ENCODE measurements around the gene HDGF.
A peak's percentile ranks its signal among the peaks of the same experiment; 100 is the strongest.

HDGF gene

DNA sequence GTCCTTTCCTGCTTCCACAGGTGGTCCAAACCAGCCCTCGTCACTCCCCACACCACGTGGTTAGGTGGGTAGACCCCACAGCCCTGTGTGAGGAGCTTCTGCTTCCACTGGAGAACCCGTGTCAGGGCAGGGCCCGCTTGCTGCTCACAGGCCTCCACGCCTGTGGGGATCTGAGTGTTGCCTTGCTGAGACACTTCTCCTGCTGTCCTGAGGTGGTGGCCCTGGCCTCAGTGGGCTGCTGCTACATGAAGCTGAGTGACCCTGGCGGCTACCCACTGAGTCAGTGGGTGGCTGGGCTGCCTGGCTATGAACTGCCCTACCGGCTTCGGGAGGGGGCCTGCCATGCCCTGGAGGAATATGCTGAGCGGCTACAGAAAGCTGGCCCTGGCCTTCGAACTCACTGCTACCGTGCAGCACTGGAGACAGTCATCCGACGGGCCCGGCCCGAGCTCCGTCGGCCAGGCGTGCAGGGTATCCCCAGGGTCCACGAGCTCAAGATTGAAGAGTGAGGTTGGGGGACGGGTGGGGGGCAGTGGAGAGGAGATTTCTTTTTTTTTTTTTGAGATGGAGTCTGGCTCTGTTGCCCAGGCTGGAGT, 17.4 kb downstream of the HDGF start:
- H3K27ac ChIP-seq (ENCODE audit: low read depth, low read length) = no peak overlapping the region
- no peaks in the 10 kb centered on the region for H3K9me3 ChIP-seq (ENCODE audit: control insufficient read depth, insufficient read depth, low read length)
- no peaks in the 10 kb centered on the region for H3K4me1 ChIP-seq (ENCODE audit: control insufficient read depth, insufficient read depth, low read length)
- no peaks in the 10 kb centered on the region for H3K27me3 ChIP-seq (ENCODE audit: control insufficient read depth, insufficient read depth, low read length)
- H3K9ac ChIP-seq (ENCODE audit: low read depth, low read length) = no peak overlapping the region
- peaks cover 34% of the 10 kb centered on the region for H3K36me3 ChIP-seq (ENCODE audit: control insufficient read depth, insufficient read depth, low read length)
- no peak overlapping the region for H3K4me3 ChIP-seq (ENCODE audit: low read depth, low read length)

DNA sequence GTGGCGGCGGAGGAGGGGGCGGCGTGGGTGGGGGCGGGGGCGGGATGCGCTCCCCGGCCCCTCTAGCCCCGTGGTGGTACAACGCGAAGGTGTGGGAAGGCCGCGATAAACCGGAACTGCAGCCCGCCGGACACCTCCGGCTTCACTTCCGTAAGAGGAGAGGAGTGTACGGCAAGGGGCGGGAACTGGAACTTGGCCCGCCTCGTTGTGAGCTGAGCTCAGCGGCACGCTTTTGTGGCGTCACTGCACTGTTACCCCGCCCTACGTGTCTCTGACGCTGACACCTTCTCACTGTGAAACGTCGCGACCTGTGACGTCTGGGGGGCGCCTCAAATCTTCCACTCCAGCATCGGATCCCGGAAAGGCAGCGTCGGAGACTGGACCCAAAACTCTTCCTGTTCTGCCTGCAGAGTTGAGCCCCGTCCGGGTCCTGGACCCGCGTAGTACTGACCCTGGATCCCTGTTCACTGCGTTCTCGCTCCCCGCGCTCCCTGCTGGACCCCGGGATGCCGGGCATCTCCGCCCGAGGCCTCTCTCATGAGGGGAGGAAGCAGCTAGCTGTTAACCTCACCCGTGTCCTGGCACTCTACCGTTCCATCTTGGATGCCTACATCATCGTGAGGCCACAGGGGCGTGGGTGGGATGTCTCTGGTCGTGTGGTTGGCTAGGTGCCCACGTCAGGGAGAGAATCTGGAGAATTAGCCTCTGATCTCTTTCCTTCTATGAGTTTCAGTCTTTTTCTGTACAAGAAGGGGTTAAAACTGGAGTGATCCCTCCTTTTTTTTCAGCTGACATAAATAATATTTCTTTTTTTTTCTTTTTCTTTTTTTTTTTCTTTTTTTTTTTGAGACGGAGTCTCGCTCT, 22.6 kb downstream of the HDGF start, which contains the start of gene ISG20L2:
ISG20L2 (minus strand) TSS at position 168 of the 864 bp plus-strand sequence. CDS start 1,114 bp downstream, outside the sequence.
- Histone ChIP-seq H3K4me1 (ENCODE audit: control insufficient read depth, insufficient read depth, low read length) (peaks cover 24% of the 10 kb centered on the region), H3K36me3 (ENCODE audit: control insufficient read depth, insufficient read depth, low read length) (peaks cover 31% of the 10 kb centered on the region), H3K27ac (ENCODE audit: low read depth, low read length) (peak within 1 kb of the TSS; percentile 79), H3K9ac (ENCODE audit: low read depth, low read length) (peak within 1 kb of the TSS; percentile 80), H3K4me3 (ENCODE audit: low read depth, low read length) (peak within 1 kb of the TSS; percentile 92), H3K27me3 (ENCODE audit: control insufficient read depth, insufficient read depth, low read length) (no peaks in the 10 kb centered on the region), H3K9me3 (ENCODE audit: control insufficient read depth, insufficient read depth, low read length) (no peaks in the 10 kb centered on the region)

DNA sequence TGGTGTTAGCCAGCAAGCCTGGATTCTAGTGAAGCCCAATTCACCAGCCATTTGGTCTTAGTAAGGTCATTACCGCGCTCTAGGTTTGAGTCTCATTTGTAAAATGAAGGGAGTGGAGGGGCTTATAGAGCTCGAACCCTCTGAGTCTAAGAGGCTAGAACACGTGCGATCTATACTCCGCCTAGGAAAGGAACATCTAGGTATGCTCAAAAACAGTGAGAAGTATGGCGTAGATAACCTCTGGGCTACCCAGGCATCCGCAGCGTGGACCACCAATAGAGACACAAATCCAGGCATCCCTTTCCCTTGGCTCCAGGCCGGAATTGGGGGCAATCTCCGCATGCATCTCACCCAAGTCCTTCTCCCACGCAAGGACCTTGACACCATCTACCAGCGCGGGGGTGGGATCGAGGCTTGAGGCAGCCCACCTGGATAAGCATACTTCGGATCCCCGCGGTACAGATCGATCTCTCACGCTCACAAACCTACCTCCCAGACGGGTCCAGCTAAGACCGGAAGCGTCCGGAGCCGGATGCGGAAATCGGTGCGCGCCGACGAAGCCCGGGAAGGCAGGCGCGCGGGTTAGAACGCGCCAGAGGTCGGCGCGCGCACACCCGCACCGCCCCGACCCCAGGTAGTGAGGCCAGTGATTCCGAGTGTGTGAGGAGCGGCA, 23.4 kb downstream of the HDGF start, which contains the start of gene METTL25B:
METTL25B (plus strand) TSS at position 544 of the 673 bp plus-strand sequence. CDS start 636 bp downstream, outside the sequence.
- Histone ChIP-seq H3K9me3 (ENCODE audit: control insufficient read depth, insufficient read depth, low read length) (no peaks in the 10 kb centered on the region), H3K27ac (ENCODE audit: low read depth, low read length) (peak within 1 kb of the TSS; percentile 79), H3K9ac (ENCODE audit: low read depth, low read length) (peak within 1 kb of the TSS; percentile 80), H3K27me3 (ENCODE audit: control insufficient read depth, insufficient read depth, low read length) (no peaks in the 10 kb centered on the region), H3K36me3 (ENCODE audit: control insufficient read depth, insufficient read depth, low read length) (peaks cover 31% of the 10 kb centered on the region), H3K4me1 (ENCODE audit: control insufficient read depth, insufficient read depth, low read length) (peaks cover 24% of the 10 kb centered on the region), H3K4me3 (ENCODE audit: low read depth, low read length) (peak within 1 kb of the TSS; percentile 92)

DNA sequence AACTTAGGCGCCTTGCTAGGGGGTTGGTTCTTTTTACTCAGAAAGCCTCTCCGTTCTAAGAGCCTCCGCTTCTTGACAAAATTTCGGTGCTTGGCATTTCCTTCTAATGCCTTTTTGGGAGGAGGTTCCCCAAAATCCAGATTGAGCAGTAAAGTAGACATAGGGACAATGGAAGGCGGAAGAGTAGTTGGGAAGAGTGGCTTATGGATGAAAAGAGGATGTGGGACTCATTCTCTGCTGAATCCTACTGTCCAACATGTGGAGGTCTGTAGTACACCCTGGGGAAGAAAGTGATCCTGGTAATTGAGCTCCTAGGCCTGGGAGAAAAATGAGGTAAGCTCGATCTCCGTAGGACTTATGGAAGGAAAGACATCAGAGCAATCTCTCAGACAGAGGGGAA, 24.0 kb downstream of the HDGF start:
- H3K4me1 ChIP-seq (ENCODE audit: control insufficient read depth, insufficient read depth, low read length) = peaks cover 24% of the 10 kb centered on the region
- peak overlapping the region; percentile 6 for H3K27ac ChIP-seq (ENCODE audit: low read depth, low read length)
- peaks cover 33% of the 10 kb centered on the region for H3K36me3 ChIP-seq (ENCODE audit: control insufficient read depth, insufficient read depth, low read length)

DNA sequence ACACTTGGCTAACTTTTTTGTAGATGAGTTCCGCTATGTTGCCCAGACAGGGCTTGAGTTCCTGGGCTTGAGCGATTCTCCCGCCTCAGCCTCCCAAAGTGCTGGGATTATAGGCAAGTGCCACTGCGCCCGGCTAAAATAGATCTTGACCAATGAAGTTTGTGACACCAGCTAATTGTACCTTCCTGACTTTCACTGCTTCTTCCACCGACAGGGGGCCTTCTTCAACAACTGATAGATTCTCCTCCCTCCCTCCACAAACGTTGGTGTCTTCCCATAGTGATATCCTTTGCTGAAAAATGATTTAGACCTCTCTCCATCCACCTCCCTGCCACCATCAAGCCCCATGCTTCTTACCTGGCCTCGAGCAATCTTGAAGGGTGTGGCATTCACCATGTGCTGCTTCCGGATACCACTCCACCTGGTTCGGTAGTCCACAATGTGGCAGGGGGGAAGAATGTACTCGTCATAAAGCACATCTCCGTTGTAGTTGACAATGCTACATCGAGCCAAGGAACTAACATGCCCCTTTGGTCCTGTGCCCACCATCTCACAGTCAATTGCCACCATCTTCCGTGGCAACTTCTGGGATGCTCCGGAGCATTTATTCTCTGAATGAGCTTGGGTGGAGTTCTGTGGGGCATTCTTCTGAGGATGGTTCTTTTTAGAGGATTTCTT, 24.8 kb downstream of the HDGF start:
- no peaks in the 10 kb centered on the region for H3K27me3 ChIP-seq (ENCODE audit: control insufficient read depth, insufficient read depth, low read length)
- peaks cover 33% of the 10 kb centered on the region for H3K36me3 ChIP-seq (ENCODE audit: control insufficient read depth, insufficient read depth, low read length)
- H3K9me3 ChIP-seq (ENCODE audit: control insufficient read depth, insufficient read depth, low read length) = no peaks in the 10 kb centered on the region
- peak overlapping the region; percentile 6 for H3K27ac ChIP-seq (ENCODE audit: low read depth, low read length)
- H3K9ac ChIP-seq (ENCODE audit: low read depth, low read length) = no peak overlapping the region
- peaks cover 24% of the 10 kb centered on the region for H3K4me1 ChIP-seq (ENCODE audit: control insufficient read depth, insufficient read depth, low read length)
- H3K4me3 ChIP-seq (ENCODE audit: low read depth, low read length) = peak overlapping the region; percentile 92

More for the DNA sequence above, 24.0 kb downstream of the HDGF start:
- H3K9me3 ChIP-seq (ENCODE audit: control insufficient read depth, insufficient read depth, low read length) = no peaks in the 10 kb centered on the region
- peak overlapping the region; percentile 92 for H3K4me3 ChIP-seq (ENCODE audit: low read depth, low read length)
- peak overlapping the region; percentile 80 for H3K9ac ChIP-seq (ENCODE audit: low read depth, low read length)
- H3K27me3 ChIP-seq (ENCODE audit: control insufficient read depth, insufficient read depth, low read length) = no peaks in the 10 kb centered on the region

DNA sequence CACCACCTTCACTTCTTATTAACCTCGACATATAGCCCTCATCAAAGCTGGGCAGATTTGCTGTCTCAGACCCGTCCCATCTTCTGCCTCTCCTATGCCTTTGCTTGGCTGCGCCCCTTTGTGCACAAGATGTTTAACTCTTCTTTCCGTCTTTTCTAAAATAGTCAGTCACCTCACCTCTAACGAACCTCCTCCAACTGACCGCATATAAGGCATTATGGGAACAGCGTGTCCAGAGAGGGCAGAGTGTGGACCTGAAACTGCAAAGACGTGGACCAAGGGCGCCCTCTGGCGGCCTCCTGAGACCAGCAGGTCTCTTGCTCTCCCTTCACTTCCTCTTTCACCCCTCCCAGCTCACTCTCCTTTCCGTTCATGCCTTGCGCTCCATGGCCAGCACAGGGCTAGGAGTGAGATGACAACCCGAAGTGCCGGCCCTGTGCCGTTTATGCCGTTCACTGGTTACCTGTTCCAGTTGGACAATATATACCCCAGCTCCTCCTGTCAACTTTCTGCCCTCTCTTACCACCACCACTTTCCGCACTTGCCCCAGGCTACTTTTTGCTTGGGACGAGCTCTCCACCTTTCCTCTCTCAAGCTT, 25.7 kb downstream of the HDGF start:
- no peak overlapping the region for H3K27ac ChIP-seq (ENCODE audit: low read depth, low read length)
- peaks cover 24% of the 10 kb centered on the region for H3K4me1 ChIP-seq (ENCODE audit: control insufficient read depth, insufficient read depth, low read length)
- no peaks in the 10 kb centered on the region for H3K27me3 ChIP-seq (ENCODE audit: control insufficient read depth, insufficient read depth, low read length)
- H3K9ac ChIP-seq (ENCODE audit: low read depth, low read length) = no peak overlapping the region
- no peaks in the 10 kb centered on the region for H3K9me3 ChIP-seq (ENCODE audit: control insufficient read depth, insufficient read depth, low read length)
- H3K36me3 ChIP-seq (ENCODE audit: control insufficient read depth, insufficient read depth, low read length) = peaks cover 43% of the 10 kb centered on the region
- peak overlapping the region; percentile 92 for H3K4me3 ChIP-seq (ENCODE audit: low read depth, low read length)

DNA sequence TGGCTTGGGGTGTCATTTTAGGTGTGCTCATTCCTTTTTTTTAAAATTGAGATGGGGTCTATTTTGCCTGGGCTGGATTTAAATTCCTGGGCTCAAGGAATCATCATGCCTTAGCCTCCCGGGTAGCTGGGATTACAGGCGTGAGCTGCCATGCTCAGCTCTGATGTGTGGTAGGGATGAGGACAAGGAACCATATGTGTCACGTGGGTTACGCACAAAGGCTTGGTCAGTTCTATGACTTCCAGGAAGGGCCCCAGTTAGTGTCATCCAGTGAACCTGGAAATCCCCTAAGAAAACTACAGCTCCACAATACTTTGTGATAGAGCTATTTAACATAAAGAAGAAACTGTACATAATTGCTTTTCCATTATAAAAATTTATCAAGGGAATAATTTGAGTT, 29.9 kb downstream of the HDGF start:
- Histone ChIP-seq H3K36me3 (ENCODE audit: control insufficient read depth, insufficient read depth, low read length) (peaks cover 38% of the 10 kb centered on the region), H3K27me3 (ENCODE audit: control insufficient read depth, insufficient read depth, low read length) (no peaks in the 10 kb centered on the region), H3K4me3 (ENCODE audit: low read depth, low read length) (no peak overlapping the region), H3K9me3 (ENCODE audit: control insufficient read depth, insufficient read depth, low read length) (no peaks in the 10 kb centered on the region), H3K27ac (ENCODE audit: low read depth, low read length) (no peak overlapping the region), H3K9ac (ENCODE audit: low read depth, low read length) (no peak overlapping the region), H3K4me1 (ENCODE audit: control insufficient read depth, insufficient read depth, low read length) (peaks cover 17% of the 10 kb centered on the region)

DNA sequence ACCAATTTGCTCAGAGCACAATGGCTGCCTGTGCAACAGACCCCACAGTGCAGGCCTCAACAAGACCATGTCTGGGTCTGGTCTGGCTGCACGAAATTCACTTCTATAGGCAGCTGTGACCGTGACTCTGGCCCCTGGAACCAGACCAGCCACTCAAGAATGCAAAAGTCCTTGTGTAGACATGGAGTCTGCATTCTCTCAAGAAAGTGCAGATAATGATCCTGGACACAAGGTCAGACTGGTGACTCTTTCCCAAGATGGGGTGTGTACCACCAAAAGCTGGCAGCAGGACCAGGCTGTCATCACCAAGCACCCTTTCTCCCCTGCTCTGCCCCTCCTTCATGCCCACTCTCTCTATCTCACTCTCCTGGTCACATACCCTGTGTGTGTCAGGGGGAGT, 30.3 kb downstream of the HDGF start:
- peaks cover 38% of the 10 kb centered on the region for H3K36me3 ChIP-seq (ENCODE audit: control insufficient read depth, insufficient read depth, low read length)
- no peak overlapping the region for H3K4me3 ChIP-seq (ENCODE audit: low read depth, low read length)
- H3K27ac ChIP-seq (ENCODE audit: low read depth, low read length) = no peak overlapping the region
- H3K27me3 ChIP-seq (ENCODE audit: control insufficient read depth, insufficient read depth, low read length) = no peaks in the 10 kb centered on the region
- H3K9ac ChIP-seq (ENCODE audit: low read depth, low read length) = no peak overlapping the region
- no peaks in the 10 kb centered on the region for H3K9me3 ChIP-seq (ENCODE audit: control insufficient read depth, insufficient read depth, low read length)
- H3K4me1 ChIP-seq (ENCODE audit: control insufficient read depth, insufficient read depth, low read length) = peaks cover 13% of the 10 kb centered on the region

DNA sequence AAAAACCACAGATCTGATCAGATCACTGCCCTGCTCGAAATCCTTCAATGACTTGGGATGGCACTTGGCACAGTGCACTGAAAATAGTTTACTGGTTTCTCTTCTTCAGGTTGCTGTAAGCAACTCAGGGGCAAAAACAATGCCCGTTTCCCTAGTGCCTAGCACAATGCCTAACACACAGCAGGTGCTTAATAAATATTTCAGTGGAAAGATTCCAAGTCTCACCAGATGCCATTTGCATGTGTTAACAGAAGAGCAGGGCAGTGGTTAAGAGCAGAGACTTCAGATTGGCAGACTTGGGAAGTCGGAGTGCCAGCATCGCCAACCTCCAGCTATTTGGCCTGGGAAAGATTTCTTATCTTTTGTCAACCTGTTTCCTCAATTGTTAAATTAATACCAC, 34.1 kb downstream of the HDGF start:
- Histone ChIP-seq H3K4me3 (ENCODE audit: low read depth, low read length) (no peak overlapping the region), H3K9ac (ENCODE audit: low read depth, low read length) (no peak overlapping the region), H3K27ac (ENCODE audit: low read depth, low read length) (no peak overlapping the region), H3K9me3 (ENCODE audit: control insufficient read depth, insufficient read depth, low read length) (no peaks in the 10 kb centered on the region), H3K36me3 (ENCODE audit: control insufficient read depth, insufficient read depth, low read length) (peaks cover 14% of the 10 kb centered on the region), H3K4me1 (ENCODE audit: control insufficient read depth, insufficient read depth, low read length) (peaks cover 4% of the 10 kb centered on the region; the same call in 1 of the 2 replicates), H3K27me3 (ENCODE audit: control insufficient read depth, insufficient read depth, low read length) (no peaks in the 10 kb centered on the region)

DNA sequence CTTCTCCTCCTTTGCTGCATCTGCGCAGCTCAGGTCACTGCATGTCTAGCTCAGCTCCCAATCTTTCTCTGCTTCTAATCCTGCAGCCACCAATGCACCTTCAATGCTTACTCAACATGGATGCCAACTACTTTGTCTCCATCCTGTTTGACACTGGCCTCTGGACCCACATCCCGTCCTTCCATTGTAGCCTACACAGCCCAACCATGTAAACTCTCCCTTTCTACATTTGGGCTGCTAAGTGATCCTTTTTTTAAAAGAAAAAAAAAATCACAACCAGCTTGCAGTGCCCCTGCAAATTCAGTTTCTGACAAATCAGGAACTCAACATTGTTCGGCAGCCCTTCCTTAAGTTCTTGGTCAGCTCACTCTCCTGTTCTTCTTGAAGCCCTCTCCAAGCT, 36.6 kb downstream of the HDGF start:
- Histone ChIP-seq H3K4me1 (ENCODE audit: control insufficient read depth, insufficient read depth, low read length) (peaks cover 20% of the 10 kb centered on the region), H3K4me3 (ENCODE audit: low read depth, low read length) (no peak overlapping the region), H3K27ac (ENCODE audit: low read depth, low read length) (no peak overlapping the region), H3K36me3 (ENCODE audit: control insufficient read depth, insufficient read depth, low read length) (no peaks in the 10 kb centered on the region), H3K27me3 (ENCODE audit: control insufficient read depth, insufficient read depth, low read length) (no peaks in the 10 kb centered on the region), H3K9me3 (ENCODE audit: control insufficient read depth, insufficient read depth, low read length) (no peaks in the 10 kb centered on the region), H3K9ac (ENCODE audit: low read depth, low read length) (no peak overlapping the region)

Measured in HUES48 (cell line).